Pancreas (tissue), 10 donors: ENCODE results near the gene ADAMTSL1. TPM values are rescaled to one million over a fixed set of nuclear protein-coding genes. Genes with fewer than 3 reads are reported as not detected.

Experiments
- ATAC-seq, 4 donors: fragments of 200-7000 bp; cut with Tn5 transposase; one replicate each; pipeline versions ENCODE4 v1.8.0 to v1.9.1; 2020; ENCODE audit warnings: mild to moderate bottlenecking in 4 of 4, moderate library complexity in 4 of 4
- DNase-seq, 6 donors: peaks; one replicate each; pipeline ENCODE4 v3.0.0-alpha.2; 2020
- FAIRE-seq: peaks from 2 replicates; lab custom pipeline; 2012; peaks lifted over from hg19 to GRCh38; lab: Jason Lieb, UNC
- H3K27ac ChIP-seq, 4 donors: fragments of 200-600 bp; sonication (generic); 1 replicate in 3 of 4; 2 replicates in 1 of 4; pipeline versions ENCODE4 v1.5.0 to v1.8.0; 2020
- H3K27me3 ChIP-seq, 4 donors: fragments of 200-600 bp; one replicate each; pipeline ENCODE4 v1.8.0; 2021
- H3K36me3 ChIP-seq, 3 donors: fragments of 200-600 bp; sonication (generic) in 1 of 3; one replicate each; pipeline versions ENCODE4 v1.5.0 to v1.8.0; 2020 to 2021
- H3K4me1 ChIP-seq, 3 donors: fragments of 200-600 bp; one replicate each; pipeline ENCODE4 v1.8.0; 2021
- H3K4me3 ChIP-seq, 4 donors: fragments of 200-600 bp; sonication (generic) in 2 of 4; one replicate each; pipeline versions ENCODE4 v1.5.0 to v1.8.0; 2020 to 2021
- H3K9me3 ChIP-seq, 4 donors: fragments of 200-600 bp; one replicate each; pipeline ENCODE4 v1.8.0; 2021
- WGBS, 2 donors: extraction: QIAGEN DNeasy Blood & Tissue Kit; methylation state at CpG; one replicate each; pipeline ENCODE4 v1.1.7; 2013; 5-methylcytosine and 5-hydroxymethylcytosine counted together
- intact Hi-C, 3 donors: fragments of 100-400 bp; cut with DNase I; formaldehyde crosslinking; loops; one replicate each; pipeline versions ENCODE4 v1.11.1 to v1.14.2; 2022
- polyA plus RNA-seq, 2 donors: library from polyadenylated mRNA; stranded (reverse); fragments of 200-250 nt; gene quantifications; one replicate each; pipeline ENCODE4 v1.2.3, GENCODE V29; 2013
- total RNA-seq, 6 donors: library from RNA; stranded (reverse); fragmentation: NEBNext Ultra II Directional in 4 of 6; extraction: Animal tissue kit (Norgen Biotek cat#: 25700) in 4 of 6; gene quantifications; one replicate each; pipeline versions ENCODE4 v1.2.1 to v1.2.4, GENCODE V29; 2021 to 2023
- TF ChIP-seq, protein P1 (sequence below), 4 donors: fragments of 200-600 bp; sonication (generic) in 3 of 4; IDR thresholded peaks; one replicate each; pipeline versions ENCODE4 v1.5.0 to v1.8.0; 2021; ENCODE audit warnings: antibody characterized with exemption in 4 of 4
- donor health status: healthy with polysubstance abuse.
- donor health status: DM: no; HTN: no; CAD: no; lungs with moderate emphysema.
- donor health status: DM: no; HTN: no; CAD: no.
- donor health status: control.
- donor health status: control.
- donor health status: Bipolar disorder and iron deficiency.
- donor health status: DM: yes; HTN: yes; CAD: no.
- donor health status: DM: no; HTN: no; CAD: no.
- donor health status: DM: no; HTN: no; CAD: no.
- donor health status: DM: yes; HTN: yes; CAD: no.

ADAMTSL1 gene
- total and polyA plus RNA-seq, 8 donors, result 0.24 to 2.1 (median 0.67) TPM

DNA sequence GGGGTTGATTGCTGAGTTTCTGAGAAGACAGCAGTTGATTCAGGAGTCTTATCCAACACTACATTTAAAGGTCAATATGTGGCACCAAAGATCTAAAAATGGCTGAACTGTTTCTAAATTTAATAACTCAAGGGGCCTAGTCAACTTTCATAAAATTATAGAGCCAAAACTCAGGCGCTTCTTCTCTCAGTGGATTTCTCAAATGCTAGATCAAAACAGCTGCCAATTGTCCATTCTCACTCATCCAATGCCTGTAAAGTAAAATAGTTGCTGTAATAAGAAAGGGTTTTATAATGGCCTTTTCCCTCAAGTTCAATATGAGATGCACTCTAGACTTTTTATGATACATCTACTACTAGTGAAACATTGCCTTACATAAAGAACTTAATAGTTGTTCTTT is 26.5 kb downstream of the ADAMTSL1 start:
- FAIRE-seq, result no peak
- Histone ChIP-seq H3K27me3 (no peaks in the 10 kb centered on the region), H3K4me3 (no peak overlapping the region), H3K36me3 (no peaks in the 10 kb centered on the region), H3K9me3 (no peaks in the 10 kb centered on the region), H3K4me1 (no peaks in the 10 kb centered on the region), H3K27ac (no peak overlapping the region)
- 72 to 87% methylated on average over 1 of the region's 1 CpG for WGBS, 2 donors
- no peak for DNase-seq
- ATAC-seq, result no peak
- intact Hi-C loops, result no loop called here
- TF ChIP-seq, protein P1, sequence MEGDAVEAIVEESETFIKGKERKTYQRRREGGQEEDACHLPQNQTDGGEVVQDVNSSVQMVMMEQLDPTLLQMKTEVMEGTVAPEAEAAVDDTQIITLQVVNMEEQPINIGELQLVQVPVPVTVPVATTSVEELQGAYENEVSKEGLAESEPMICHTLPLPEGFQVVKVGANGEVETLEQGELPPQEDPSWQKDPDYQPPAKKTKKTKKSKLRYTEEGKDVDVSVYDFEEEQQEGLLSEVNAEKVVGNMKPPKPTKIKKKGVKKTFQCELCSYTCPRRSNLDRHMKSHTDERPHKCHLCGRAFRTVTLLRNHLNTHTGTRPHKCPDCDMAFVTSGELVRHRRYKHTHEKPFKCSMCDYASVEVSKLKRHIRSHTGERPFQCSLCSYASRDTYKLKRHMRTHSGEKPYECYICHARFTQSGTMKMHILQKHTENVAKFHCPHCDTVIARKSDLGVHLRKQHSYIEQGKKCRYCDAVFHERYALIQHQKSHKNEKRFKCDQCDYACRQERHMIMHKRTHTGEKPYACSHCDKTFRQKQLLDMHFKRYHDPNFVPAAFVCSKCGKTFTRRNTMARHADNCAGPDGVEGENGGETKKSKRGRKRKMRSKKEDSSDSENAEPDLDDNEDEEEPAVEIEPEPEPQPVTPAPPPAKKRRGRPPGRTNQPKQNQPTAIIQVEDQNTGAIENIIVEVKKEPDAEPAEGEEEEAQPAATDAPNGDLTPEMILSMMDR (IDR thresholded peaks at IDR 0.05), result no peak

DNA sequence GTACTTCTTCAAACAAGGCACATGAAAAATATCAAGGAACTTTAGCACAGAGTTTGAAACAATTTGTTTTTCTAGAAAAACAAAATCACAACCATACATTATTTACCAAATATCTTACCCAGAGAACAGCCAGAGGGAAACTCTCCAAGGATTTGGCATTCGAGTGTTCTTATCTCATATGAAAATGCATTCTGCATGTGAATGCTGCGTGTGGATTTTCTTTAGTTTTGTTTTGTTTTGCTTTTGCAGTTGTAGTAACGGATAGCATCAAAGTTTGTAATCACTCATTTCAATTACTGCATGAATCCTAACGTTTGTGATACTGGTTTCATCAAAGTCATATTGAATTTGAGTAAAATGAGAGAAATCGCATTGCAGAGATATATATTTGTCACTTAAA is 28.0 kb downstream of the ADAMTSL1 start:
- no peak for DNase-seq
- H3K9me3 ChIP-seq, result no peaks in the 10 kb centered on the region
- H3K27me3 ChIP-seq, result no peaks in the 10 kb centered on the region
- no peaks in the 10 kb centered on the region for H3K4me1 ChIP-seq
- FAIRE-seq, result no peak
- TF ChIP-seq, protein P1 (IDR thresholded peaks at IDR 0.05), result no peak
- WGBS, 2 donors, result 46 to 56% methylated on average over 5 of the region's 5 CpGs
- H3K4me3 ChIP-seq, result no peak overlapping the region
- no peaks in the 10 kb centered on the region for H3K36me3 ChIP-seq
- no peak for ATAC-seq
- intact Hi-C loops, result no loop called here
- no peak overlapping the region for H3K27ac ChIP-seq

DNA sequence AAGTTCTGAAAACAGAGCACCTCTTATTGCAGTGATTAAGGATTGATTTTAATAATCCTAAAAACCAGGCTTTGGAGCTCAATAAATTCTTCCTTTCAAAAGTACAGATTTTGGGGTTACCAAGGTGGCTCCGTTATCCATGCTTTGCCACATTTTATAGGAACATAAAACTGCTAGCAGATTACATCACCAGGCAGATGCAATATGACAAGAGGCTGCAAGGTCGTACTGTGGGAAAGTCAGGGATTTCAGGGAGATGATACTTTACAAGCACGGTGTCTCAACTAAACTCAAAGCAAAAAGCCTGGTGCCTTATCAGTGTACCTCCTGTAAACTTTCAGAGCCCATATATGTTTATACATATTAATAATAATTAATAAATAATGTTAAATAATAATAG is 28.6 kb downstream of the ADAMTSL1 start:
- TF ChIP-seq, protein P1 (IDR thresholded peaks at IDR 0.05), result no peak
- FAIRE-seq (no peak), ATAC-seq (no peak), DNase-seq (no peak)
- Histone ChIP-seq H3K27me3 (no peaks in the 10 kb centered on the region), H3K4me1 (no peaks in the 10 kb centered on the region), H3K27ac (no peak overlapping the region), H3K36me3 (no peaks in the 10 kb centered on the region), H3K9me3 (no peaks in the 10 kb centered on the region), H3K4me3 (no peak overlapping the region)
- intact Hi-C loops, result no loop called here
- WGBS, 2 donors, result 40 to 61% methylated on average over 3 of the region's 3 CpGs

DNA sequence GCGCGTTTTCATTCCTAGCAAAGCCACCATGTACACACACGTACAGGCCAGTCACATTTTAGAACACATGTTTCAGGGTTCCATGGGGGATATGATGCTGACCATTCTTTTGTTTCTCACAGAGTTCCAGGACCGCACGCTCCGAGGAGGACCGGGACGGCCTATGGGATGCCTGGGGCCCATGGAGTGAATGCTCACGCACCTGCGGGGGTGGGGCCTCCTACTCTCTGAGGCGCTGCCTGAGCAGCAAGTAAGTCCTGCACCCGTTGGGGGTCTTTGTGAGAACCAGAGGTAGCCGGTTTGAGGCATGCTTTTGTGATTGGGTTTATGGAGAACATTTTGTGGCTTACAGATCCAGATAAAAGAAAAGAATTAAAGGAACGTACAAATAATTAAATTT is 30.8 kb downstream of the ADAMTSL1 start:
- intact Hi-C loops, result no loop called here
- no peak for FAIRE-seq
- 74 to 81% methylated on average over 14 of the region's 14 CpGs for WGBS, 2 donors

DNA sequence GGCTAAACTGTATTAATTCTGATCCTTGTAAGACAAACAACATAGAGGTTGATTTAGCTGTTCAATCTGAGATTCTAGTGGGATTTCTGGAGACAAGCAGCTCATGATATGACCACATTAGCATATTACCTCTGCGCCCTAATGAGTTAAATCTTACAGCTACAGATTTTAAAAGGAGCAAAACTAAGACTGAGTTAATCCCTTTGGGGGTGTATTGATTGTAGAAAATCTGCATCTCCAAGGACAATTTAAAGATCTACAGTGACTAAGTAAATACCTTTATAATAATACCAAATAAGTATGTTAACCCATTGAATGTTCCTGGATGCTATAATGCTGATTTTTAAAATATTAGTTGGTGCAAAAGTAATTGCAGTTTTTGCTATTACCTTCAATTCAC is 33.2 kb downstream of the ADAMTSL1 start:
- no peaks in the 10 kb centered on the region for H3K4me1 ChIP-seq
- no peak for DNase-seq
- no peaks in the 10 kb centered on the region for H3K9me3 ChIP-seq
- H3K36me3 ChIP-seq, result no peaks in the 10 kb centered on the region
- WGBS, 2 donors, result 54 to 62% methylated on average over 1 of the region's 1 CpG
- H3K27me3 ChIP-seq, result no peaks in the 10 kb centered on the region
- no peak overlapping the region for H3K4me3 ChIP-seq
- TF ChIP-seq, protein P1 (IDR thresholded peaks at IDR 0.05), result no peak
- no peak overlapping the region for H3K27ac ChIP-seq
- intact Hi-C loops, result no loop called here
- FAIRE-seq, result no peak
- no peak for ATAC-seq

More for the DNA sequence above, 30.8 kb downstream of the ADAMTSL1 start:
- Histone ChIP-seq H3K9me3 (no peaks in the 10 kb centered on the region), H3K4me3 (no peak overlapping the region), H3K36me3 (no peaks in the 10 kb centered on the region), H3K27ac (no peak overlapping the region), H3K4me1 (no peaks in the 10 kb centered on the region), H3K27me3 (no peaks in the 10 kb centered on the region)
- TF ChIP-seq, protein P1 (IDR thresholded peaks at IDR 0.05), result no peak
- no peak for ATAC-seq
- DNase-seq, result no peak
